Measurements from ENCODE around the gene ELOVL6.
"Not testable (repeated sequence)": the region's sequence is repeated elsewhere in the genome, so short reads cannot be mapped to it uniquely, and the experiment has no call there.

Gene ELOVL6

DNA sequence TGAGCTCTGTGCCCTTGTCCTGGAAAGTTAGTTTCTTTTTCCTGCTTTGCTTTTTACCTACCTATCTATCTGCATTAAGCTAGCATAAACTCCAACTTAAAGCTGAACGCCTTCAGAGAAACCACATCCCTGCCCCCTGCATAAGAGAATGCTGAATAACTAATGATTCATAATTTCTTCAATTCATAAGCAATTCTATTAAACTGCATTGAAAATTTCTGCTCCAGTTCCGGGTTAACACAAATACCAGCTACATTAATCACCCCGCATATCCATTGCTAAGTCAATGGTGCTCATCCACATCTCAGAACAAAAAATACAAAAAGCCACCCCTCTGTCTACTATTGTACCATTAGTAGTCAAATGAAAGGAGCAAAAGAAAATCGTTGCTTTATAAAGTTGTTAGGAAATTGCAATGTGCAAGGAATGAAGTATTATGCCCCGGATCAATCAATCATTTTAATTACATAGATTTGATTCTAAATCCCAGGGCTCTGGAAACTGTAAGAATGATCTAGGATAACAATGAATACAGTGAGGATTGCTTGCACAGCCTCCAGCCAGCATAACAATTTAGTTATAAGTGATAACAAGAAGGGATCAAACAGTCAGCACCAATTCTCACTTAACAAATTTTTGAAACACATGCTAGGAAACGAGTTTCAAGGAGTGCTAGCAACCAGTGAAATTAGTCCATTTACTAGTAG is 106.8 kb downstream of the ELOVL6 start:
- no peak for DNase-seq (ENCODE audit: extremely low spot score)
- ChIA-PET POLR2A (no interaction called here), CTCF (interaction anchor here (0.9 to 1.9 kb wide), 2 partner anchors 13 to 18 kb away, joined by 3 to 6 read pairs; no protein-coding TSS in a partner anchor)
- TF ChIP-seq, protein P1, sequence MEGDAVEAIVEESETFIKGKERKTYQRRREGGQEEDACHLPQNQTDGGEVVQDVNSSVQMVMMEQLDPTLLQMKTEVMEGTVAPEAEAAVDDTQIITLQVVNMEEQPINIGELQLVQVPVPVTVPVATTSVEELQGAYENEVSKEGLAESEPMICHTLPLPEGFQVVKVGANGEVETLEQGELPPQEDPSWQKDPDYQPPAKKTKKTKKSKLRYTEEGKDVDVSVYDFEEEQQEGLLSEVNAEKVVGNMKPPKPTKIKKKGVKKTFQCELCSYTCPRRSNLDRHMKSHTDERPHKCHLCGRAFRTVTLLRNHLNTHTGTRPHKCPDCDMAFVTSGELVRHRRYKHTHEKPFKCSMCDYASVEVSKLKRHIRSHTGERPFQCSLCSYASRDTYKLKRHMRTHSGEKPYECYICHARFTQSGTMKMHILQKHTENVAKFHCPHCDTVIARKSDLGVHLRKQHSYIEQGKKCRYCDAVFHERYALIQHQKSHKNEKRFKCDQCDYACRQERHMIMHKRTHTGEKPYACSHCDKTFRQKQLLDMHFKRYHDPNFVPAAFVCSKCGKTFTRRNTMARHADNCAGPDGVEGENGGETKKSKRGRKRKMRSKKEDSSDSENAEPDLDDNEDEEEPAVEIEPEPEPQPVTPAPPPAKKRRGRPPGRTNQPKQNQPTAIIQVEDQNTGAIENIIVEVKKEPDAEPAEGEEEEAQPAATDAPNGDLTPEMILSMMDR (IDR thresholded peaks at IDR 0.05; ENCODE audit: control extremely low read depth, extremely low read depth, low read depth, missing control alignments) = no peak

DNA sequence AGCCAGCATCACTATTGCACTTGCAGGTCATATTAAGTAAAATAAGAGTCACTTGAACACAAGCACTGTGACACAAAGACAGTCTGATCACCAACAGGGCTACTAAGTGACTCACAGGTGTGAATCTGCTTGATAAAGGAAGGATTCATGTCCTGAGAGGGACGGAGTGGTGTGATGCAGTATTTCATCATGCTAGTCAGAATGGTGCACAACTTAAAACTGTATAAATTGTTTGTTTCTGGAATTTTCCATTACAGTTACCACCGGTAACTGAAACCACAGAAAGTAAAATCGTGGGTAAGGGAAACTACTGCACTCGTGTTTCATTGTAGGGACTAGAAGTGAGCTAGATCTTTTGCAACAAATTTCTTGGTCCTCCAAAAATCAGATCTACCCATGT is 109.7 kb downstream of the ELOVL6 start:
- CTCF ChIA-PET = interaction anchor here (0.8 to 2.3 kb wide), 4 partner anchors 21 to 40 kb away, joined by 3 to 8 read pairs (median 3); no protein-coding TSS in a partner anchor
- DNase-seq (ENCODE audit: extremely low spot score) = no peak
- POLR2A ChIA-PET = no interaction called here
- TF ChIP-seq, protein P1 (IDR thresholded peaks at IDR 0.05; ENCODE audit: control extremely low read depth, extremely low read depth, low read depth, missing control alignments) = no peak

DNA sequence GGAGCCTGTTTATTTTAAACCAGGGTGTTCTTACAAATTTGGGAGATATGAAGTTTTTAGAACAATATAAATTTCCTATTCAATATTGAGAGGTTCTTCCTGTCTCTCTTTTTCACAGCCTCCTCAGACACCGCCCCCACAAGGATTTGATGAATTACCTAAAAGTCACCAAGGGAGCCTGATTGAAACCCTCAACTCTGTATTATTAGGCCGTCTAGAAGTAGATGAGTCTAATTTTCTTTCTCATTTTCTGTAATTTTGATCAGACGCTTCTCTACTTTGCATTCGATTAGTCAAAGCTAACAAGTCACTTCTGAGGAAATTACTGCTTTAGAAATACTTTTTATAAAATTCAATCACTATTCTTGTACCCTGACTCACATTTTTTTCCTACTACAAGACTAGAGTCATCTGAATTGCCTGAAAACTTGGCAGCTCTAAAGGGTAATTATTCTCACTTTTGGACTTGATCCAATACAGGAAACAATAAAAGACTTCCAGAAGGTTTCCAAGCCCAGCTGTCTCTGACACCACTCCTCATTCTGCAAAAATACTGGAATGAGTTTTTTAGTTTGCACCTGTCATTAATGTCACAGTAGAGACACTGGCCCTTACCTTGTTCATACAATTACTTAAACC is 111.2 kb downstream of the ELOVL6 start:
- TF ChIP-seq, protein P1 (IDR thresholded peaks at IDR 0.05; ENCODE audit: control extremely low read depth, extremely low read depth, low read depth, missing control alignments) = no peak
- no peak for DNase-seq (ENCODE audit: extremely low spot score)
- POLR2A ChIA-PET = no interaction called here
- CTCF ChIA-PET = interaction anchor here (1.0 to 2.3 kb wide), 3 partner anchors 11 to 644 kb away, joined by 3 to 8 read pairs (median 3); no protein-coding TSS in a partner anchor

DNA sequence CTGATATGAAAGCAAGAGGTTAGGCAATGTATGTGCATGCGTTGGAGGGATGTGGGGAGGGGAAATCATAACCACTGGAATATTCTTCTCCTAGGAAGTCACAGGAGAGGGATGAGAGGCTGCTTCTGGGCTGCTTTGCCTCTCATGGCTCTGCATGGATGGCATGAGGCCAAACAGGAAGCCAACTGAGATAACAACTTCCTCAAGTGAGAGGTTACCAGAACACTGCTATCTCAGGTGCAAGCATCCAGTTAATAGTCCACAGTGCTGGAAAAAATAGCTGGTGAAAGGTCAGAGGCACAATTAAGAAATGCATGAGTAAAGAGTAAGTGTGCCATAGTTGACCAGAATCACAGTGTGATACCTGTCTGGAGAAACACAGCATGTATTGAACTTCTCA is 113.3 kb downstream of the ELOVL6 start:
- DNase-seq (ENCODE audit: extremely low spot score) = no peak
- TF ChIP-seq, protein P1 (IDR thresholded peaks at IDR 0.05; ENCODE audit: control extremely low read depth, extremely low read depth, low read depth, missing control alignments) = no peak
- CTCF ChIA-PET = interaction anchor here (1.6 kb wide), 1 partner anchor 17 kb away, joined by 3 read pairs; no protein-coding TSS in a partner anchor
- POLR2A ChIA-PET = no interaction called here

DNA sequence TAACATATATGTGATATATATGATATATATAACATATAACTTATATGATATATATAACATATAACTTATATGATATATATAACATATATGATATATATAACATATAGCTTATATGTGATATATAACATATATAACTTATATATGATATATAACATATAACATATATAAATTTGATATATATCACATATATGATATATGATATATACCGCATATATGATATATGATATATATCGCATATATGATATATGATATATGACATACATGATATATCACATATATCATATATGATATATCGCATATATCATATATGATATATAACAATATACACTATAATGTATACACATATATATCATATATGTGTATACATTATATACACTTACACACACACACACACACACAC is 114.3 kb downstream of the ELOVL6 start:
- CTCF ChIA-PET = no interaction called here
- DNase-seq (ENCODE audit: extremely low spot score) = no peak
- TF ChIP-seq, protein P1 (IDR thresholded peaks at IDR 0.05; ENCODE audit: control extremely low read depth, extremely low read depth, low read depth, missing control alignments) = no peak
- POLR2A ChIA-PET = no interaction called here

DNA sequence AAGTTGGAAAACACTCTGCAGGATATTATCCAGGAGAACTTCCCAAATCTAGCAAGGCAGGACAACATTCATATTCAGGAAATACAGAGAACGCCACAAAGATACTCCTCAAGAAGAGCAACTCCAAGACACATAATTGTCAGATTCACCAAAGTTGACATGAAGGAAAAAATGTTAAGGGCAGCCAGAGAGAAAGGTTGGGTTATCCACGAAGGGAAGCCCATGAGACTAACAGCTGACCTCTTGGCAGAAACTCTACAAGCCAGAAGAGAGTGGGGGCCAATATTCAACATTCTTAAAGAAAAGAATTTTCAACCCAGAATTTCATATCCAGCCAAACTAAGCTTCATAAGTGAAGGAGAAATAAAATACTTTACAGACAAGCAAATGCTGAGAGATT is 120.3 kb downstream of the ELOVL6 start:
- DNase-seq (ENCODE audit: extremely low spot score); POLR2A ChIA-PET; CTCF ChIA-PET: not testable (repeated sequence)

DNA sequence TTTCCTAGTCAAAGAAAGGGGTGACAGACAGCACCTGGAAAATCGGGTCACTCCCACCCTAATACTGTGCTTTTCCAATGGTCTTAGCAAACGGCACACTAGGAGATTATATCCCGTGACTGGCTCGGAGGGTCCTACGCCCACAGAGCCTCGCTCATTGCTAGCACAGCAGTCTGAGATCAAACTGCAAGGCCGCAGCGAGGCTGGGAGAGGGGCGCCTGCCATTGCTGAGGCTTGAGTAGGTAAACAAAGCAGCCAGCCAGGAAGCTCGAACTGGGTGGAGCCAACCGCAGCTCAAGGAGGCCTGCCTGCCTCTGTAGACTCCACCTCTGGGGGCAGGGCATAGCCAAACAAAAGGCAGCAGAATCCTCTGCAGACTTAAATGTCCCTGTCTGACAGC is 121.6 kb downstream of the ELOVL6 start:
- DNase-seq (ENCODE audit: extremely low spot score); POLR2A ChIA-PET: not testable (repeated sequence)
- CTCF ChIA-PET = interaction anchor here (1.0 kb wide), 1 partner anchor 27 kb away, joined by 4 read pairs; no protein-coding TSS in a partner anchor
